Sigmoid colon (tissue), 7 donors: ENCODE measurements around the gene SPEF1. TPM values are rescaled to one million over a fixed set of nuclear protein-coding genes. Genes with fewer than 3 reads are reported as not detected.
"Not testable (repeated sequence)": the region's sequence is repeated elsewhere in the genome, so short reads cannot be mapped to it uniquely, and the experiment has no call there.

Experiments
- DNase-seq: peaks from one replicate; pipeline ENCODE4 v3.0.0-alpha.2; 2019
- H3K27ac ChIP-seq, 4 donors: fragments of 200-600 bp; sonication (generic); one replicate each; pipeline ENCODE4 v1.5.1; 2016 to 2019; ENCODE audit warnings: mild to moderate bottlenecking in 1 of 4
- H3K27me3 ChIP-seq, 3 donors: fragments of 200-600 bp; sonication (generic); one replicate each; pipeline ENCODE4 v1.5.1; 2019; ENCODE audit warnings: mild to moderate bottlenecking in 1 of 3
- H3K36me3 ChIP-seq, 4 donors: fragments of 200-600 bp; sonication (generic); one replicate each; pipeline ENCODE4 v1.5.1; 2016 to 2019
- H3K4me1 ChIP-seq, 4 donors: fragments of 200-600 bp; sonication (generic); one replicate each; pipeline ENCODE4 v1.5.1; 2017 to 2019
- H3K4me3 ChIP-seq, 4 donors: fragments of 200-600 bp; sonication (generic); one replicate each; pipeline ENCODE4 v1.5.1; 2017 to 2019; ENCODE audit warnings: mild to moderate bottlenecking in 2 of 4, moderate library complexity in 1 of 4
- H3K9me3 ChIP-seq, 4 donors: fragments of 200-600 bp in 3 of 4; sonication (generic) in 3 of 4; one replicate each; pipeline versions ENCODE4 v1.5.1 to v1.6.1; 2013 to 2019
- EP300 ChIP-seq, 4 donors: sonication (generic); formaldehyde crosslinking; IDR thresholded peaks; one replicate each; pipeline ENCODE4 v1.6.1; 2017; ENCODE audit warnings: antibody characterized with exemption in 4 of 4
- POLR2A ChIP-seq, 2 donors: fragments of 450-650 bp; IDR thresholded peaks; one replicate each; pipeline ENCODE4 v1.6.1; 2016; ENCODE audit warnings: antibody characterized with exemption in 2 of 2, mild to moderate bottlenecking in 2 of 2, moderate library complexity in 2 of 2
- POLR2AphosphoS5 ChIP-seq, 4 donors: sonication (generic); formaldehyde crosslinking; IDR thresholded peaks; one replicate each; pipeline ENCODE4 v1.6.1; 2017; ENCODE audit warnings: antibody characterized with exemption in 4 of 4
- WGBS, 2 donors: extraction: QIAGEN DNeasy Blood & Tissue Kit; methylation state at CpG; one replicate each; pipeline ENCODE4 v1.1.7; 2013; 5-methylcytosine and 5-hydroxymethylcytosine counted together
- intact Hi-C: fragments of 100-400 bp; cut with DNase I; formaldehyde crosslinking; loops from one replicate; pipeline ENCODE4 v1.15.1; 2023
- polyA plus RNA-seq, 3 donors: library from polyadenylated mRNA; stranded (reverse); fragments of 200-250 nt; gene quantifications; one replicate each; pipeline ENCODE4 v1.2.3, GENCODE V29; 2013
- total RNA-seq, 4 donors: library from RNA; depleted of rRNA; stranded (reverse); fragments of >200 nt; gene quantifications; one replicate each; pipeline ENCODE4 v1.1.0, GENCODE V29; 2016
- TF ChIP-seq, protein P1 (sequence below), 4 experiments: fragments of 450-650 bp in 3 of 4; fragments of 200-600 bp in 1 of 4; IDR thresholded peaks; one replicate each; pipeline ENCODE4 v1.5.1; 2016 to 2019; ENCODE audit warnings: antibody characterized with exemption in 4 of 4, mild to moderate bottlenecking in 3 of 4, moderate library complexity in 2 of 4
- donor health status: healthy with polysubstance abuse.
- donor health status: Bipolar disorder and iron deficiency.
- donor health status: healthy.

Gene SPEF1
- total and polyA plus RNA-seq, 7 donors: 0.12 to 0.81 TPM; not detected in 5

DNA sequence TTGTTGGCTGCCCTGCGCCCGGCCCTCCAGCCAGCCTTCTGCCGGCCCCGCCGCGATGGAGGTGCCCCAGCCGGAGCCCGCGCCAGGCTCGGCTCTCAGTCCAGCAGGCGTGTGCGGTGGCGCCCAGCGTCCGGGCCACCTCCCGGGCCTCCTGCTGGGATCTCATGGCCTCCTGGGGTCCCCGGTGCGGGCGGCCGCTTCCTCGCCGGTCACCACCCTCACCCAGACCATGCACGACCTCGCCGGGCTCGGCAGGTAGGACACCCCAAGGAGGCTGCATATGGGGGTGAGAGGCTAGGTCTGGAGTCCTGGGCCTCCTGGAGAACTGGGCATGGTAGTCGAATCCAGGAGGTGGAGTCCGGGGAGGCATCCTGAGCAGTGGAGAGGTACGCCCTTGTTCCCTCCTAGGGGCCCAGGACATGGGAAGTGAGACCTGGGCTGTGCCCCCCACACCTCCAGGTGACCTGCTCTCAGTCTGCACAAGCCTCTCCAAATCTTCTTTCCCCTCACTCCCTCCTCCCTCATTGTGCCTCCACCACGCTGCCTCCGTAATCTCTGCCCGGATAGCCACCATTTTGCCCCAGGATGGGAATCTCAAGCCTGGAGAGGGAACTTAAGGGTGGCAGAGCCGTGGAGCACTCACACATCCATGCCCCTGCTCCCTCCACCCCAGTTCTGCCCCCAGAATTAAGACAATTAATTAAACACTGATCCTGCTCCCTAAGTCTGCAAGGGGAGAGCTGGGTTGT, 15.4 kb upstream of the SPEF1 start:
- H3K4me1 ChIP-seq: peaks cover 0 to 50% (median 44%) of the 10 kb centered on the region in 4 donors
- intact Hi-C loops: loop anchor here (1.0 to 2.0 kb wide), 2 partner anchors 9 to 14 kb away; no protein-coding TSS in a partner anchor

DNA sequence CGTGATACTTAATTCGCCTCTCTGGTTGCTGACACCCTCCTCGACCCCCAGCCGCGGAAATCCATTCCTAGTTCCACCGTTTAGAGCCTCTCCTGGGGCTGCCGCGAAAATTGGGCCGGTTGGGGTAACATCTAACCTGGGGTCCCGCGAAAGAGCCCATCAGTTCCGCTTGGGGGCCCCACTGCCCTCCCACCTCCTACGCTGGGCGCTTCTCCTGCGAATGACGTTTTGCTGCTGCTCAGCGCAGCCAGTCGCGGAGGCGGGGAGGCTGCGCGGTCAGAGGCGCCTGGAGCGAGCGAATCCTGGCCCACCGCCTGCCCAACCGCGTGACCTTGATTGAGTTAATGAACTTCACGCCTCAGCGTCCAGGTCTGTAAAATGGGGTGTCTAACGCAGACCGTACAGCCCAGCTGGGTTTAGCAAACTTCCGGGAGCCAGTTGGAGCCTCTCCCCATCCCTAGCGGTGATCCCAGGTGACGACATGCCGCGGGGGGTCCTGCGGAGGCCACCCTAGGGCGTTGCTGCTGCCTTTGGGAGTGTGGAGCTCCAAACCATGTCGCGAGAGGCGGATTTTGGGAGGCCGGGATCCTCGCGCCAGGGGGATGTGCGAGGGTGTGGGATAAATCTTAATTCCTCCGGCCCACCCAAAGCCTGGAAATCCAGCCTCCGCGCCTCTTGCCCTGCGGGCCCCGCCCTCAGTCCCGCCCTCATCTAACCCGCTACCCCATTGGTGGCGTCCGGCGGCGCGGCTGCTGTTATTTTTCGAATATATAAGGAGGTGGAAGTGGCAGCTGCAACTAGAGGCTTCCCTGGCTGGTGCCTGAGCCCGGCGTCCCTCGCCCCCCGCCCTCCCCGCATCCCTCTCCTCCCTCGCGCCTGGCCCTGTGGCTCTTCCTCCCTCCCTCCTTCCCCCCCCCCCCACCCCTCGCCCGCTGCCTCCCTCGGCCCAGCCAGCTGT, 14.5 kb upstream of the SPEF1 start, which contains the start of gene CDC25B:
CDC25B (plus strand) TSS at position 800 of the 958 bp plus-strand sequence. CDS start 222 bp downstream, outside the sequence.
- Histone ChIP-seq H3K36me3 (peaks cover 0 to 22% (median 11%) of the 10 kb centered on the region in 4 donors), H3K27ac (peak within 1 kb of the TSS; percentile 96 to 99 (median 98)), H3K4me1 (peaks cover 0 to 50% (median 44%) of the 10 kb centered on the region in 4 donors), H3K4me3 (peak within 1 kb of the TSS; percentile 44 to 79 (median 70)), H3K9me3 (no peaks in the 10 kb centered on the region), H3K27me3 (no peaks in the 10 kb centered on the region)
- peak; percentile 98 for DNase-seq
- peak in 1 of 4 donors; percentile 1 for TF ChIP-seq EP300 (IDR thresholded peaks at IDR 0.05)
- peak; percentile 73 to 80 (median 78) for TF ChIP-seq POLR2AphosphoS5 (IDR thresholded peaks at IDR 0.05)
- TF ChIP-seq POLR2A (IDR thresholded peaks at IDR 0.05): peak; percentile 34 to 51
- TF ChIP-seq, protein P1, sequence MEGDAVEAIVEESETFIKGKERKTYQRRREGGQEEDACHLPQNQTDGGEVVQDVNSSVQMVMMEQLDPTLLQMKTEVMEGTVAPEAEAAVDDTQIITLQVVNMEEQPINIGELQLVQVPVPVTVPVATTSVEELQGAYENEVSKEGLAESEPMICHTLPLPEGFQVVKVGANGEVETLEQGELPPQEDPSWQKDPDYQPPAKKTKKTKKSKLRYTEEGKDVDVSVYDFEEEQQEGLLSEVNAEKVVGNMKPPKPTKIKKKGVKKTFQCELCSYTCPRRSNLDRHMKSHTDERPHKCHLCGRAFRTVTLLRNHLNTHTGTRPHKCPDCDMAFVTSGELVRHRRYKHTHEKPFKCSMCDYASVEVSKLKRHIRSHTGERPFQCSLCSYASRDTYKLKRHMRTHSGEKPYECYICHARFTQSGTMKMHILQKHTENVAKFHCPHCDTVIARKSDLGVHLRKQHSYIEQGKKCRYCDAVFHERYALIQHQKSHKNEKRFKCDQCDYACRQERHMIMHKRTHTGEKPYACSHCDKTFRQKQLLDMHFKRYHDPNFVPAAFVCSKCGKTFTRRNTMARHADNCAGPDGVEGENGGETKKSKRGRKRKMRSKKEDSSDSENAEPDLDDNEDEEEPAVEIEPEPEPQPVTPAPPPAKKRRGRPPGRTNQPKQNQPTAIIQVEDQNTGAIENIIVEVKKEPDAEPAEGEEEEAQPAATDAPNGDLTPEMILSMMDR (IDR thresholded peaks at IDR 0.05): peak; percentile 41 to 86 (median 82)
- intact Hi-C loops: loop anchor here (1.0 to 2.0 kb wide), 2 partner anchors 10 to 15 kb away; no protein-coding TSS in a partner anchor
- 1 to 3% methylated on average over 69 of the region's 69 CpGs for WGBS, 2 donors

More for the DNA sequence above, 15.4 kb upstream of the SPEF1 start:
- Histone ChIP-seq H3K4me3 (peak overlapping the region; percentile 44 to 79 (median 70)), H3K9me3 (no peaks in the 10 kb centered on the region), H3K36me3 (peaks cover 2 to 31% (median 19%) of the 10 kb centered on the region in 4 donors), H3K27me3 (no peaks in the 10 kb centered on the region), H3K27ac (peak overlapping the region; percentile 96 to 99 (median 98))
- TF ChIP-seq EP300 (IDR thresholded peaks at IDR 0.05): no peak
- TF ChIP-seq POLR2AphosphoS5 (IDR thresholded peaks at IDR 0.05): no peak
- no peak for TF ChIP-seq POLR2A (IDR thresholded peaks at IDR 0.05)
- TF ChIP-seq, protein P1 (IDR thresholded peaks at IDR 0.05): no peak
- 13 to 16% methylated on average over 33 of the region's 33 CpGs for WGBS, 2 donors
- DNase-seq: no peak

- intact Hi-C loops: no loop called here
- H3K27me3 ChIP-seq: no peaks in the 10 kb centered on the region
- 83 to 90% methylated on average over 25 of the region's 25 CpGs for WGBS, 2 donors
- DNase-seq: no peak
- no peak for TF ChIP-seq POLR2A (IDR thresholded peaks at IDR 0.05)
- TF ChIP-seq POLR2AphosphoS5 (IDR thresholded peaks at IDR 0.05): no peak
- no peak for TF ChIP-seq EP300 (IDR thresholded peaks at IDR 0.05)
- TF ChIP-seq, protein P1 (IDR thresholded peaks at IDR 0.05): no peak
- H3K4me3 ChIP-seq: peak overlapping the region; percentile 44 to 79 (median 70)
- H3K9me3 ChIP-seq: no peaks in the 10 kb centered on the region
- H3K4me1 ChIP-seq: peaks cover 0 to 46% (median 42%) of the 10 kb centered on the region in 4 donors
- H3K27ac ChIP-seq: peak overlapping the region; percentile 96 to 99 (median 98)
- H3K36me3 ChIP-seq: peaks cover 0 to 13% (median 4%) of the 10 kb centered on the region in 4 donors
Observed at GRCh38 chr20:3794701-3795420, 13.6 kb upstream of the SPEF1 start.

GRCh38 chr20:3794168-3794567, 12.9 kb upstream of the SPEF1 start:
- H3K4me3 ChIP-seq, H3K9me3 ChIP-seq, DNase-seq, H3K36me3 ChIP-seq, H3K27me3 ChIP-seq, intact Hi-C loops: not testable (repeated sequence)
- WGBS, 2 donors: 88 to 90% methylated on average over 1 to 3 of the region's 3 CpGs
- Histone ChIP-seq H3K27ac (peak overlapping the region in 2 of 4 donors; percentile 99), H3K4me1 (peaks cover 0 to 39% (median 35%) of the 10 kb centered on the region in 4 donors)

- not testable (repeated sequence) for H3K27me3 ChIP-seq, H3K27ac ChIP-seq, H3K4me3 ChIP-seq, H3K9me3 ChIP-seq, H3K36me3 ChIP-seq, DNase-seq
- H3K4me1 ChIP-seq: peaks cover 0 to 27% (median 24%) of the 10 kb centered on the region in 4 donors
- WGBS, 2 donors: 88 to 94% methylated on average over 4 of the region's 4 CpGs
- intact Hi-C loops: loop anchor here (10.0 kb wide), 1 partner anchor 226 kb away; the partner anchor contains the start of gene RNF24
Observed at GRCh38 chr20:3789201-3789600, 8.0 kb upstream of the SPEF1 start.
